Suprapubic skin (tissue), 4 donors: Measurements from ENCODE around the gene GRID2. TPM values are rescaled to one million over a fixed set of nuclear protein-coding genes. Genes with fewer than 3 reads are reported as not detected.

Source experiments
- DNase-seq, 2 donors: peaks; one replicate each; pipeline ENCODE4 v3.0.0-alpha.2; 2019; ENCODE audit warnings: low spot score in 2 of 2
- H3K27ac ChIP-seq: fragments of 200-600 bp; sonication (generic); one replicate; pipeline ENCODE4 v1.5.1; 2019
- H3K27me3 ChIP-seq: fragments of 200-600 bp; sonication (generic); one replicate; pipeline ENCODE4 v1.5.1; 2019
- H3K36me3 ChIP-seq: fragments of 200-600 bp; sonication (generic); one replicate; pipeline ENCODE4 v1.5.1; 2019
- H3K4me1 ChIP-seq: fragments of 200-600 bp; sonication (generic); one replicate; pipeline ENCODE4 v1.5.1; 2019
- H3K4me3 ChIP-seq: fragments of 200-600 bp; sonication (generic); one replicate; pipeline ENCODE4 v1.5.1; 2019; ENCODE audit warnings: mild to moderate bottlenecking
- H3K9me3 ChIP-seq: fragments of 200-600 bp; sonication (generic); one replicate; pipeline ENCODE4 v1.5.1; 2019
- EP300 ChIP-seq: sonication (generic); formaldehyde crosslinking; IDR thresholded peaks from one replicate; pipeline ENCODE4 v1.6.1; 2017; ENCODE audit warnings: antibody characterized with exemption
- POLR2A ChIP-seq, 2 donors: fragments of 450-650 bp; IDR thresholded peaks; one replicate each; pipeline ENCODE4 v1.6.1; 2017; ENCODE audit warnings: antibody characterized with exemption in 2 of 2, mild to moderate bottlenecking in 2 of 2, moderate library complexity in 2 of 2
- POLR2AphosphoS5 ChIP-seq, 3 donors: sonication (generic); formaldehyde crosslinking; IDR thresholded peaks; one replicate each; pipeline ENCODE4 v1.6.1; 2017; ENCODE audit warnings: antibody characterized with exemption in 3 of 3
- WGBS: methylation state at CpG from one replicate; pipeline ENCODE4 v1.1.5; 2018; 5-methylcytosine and 5-hydroxymethylcytosine counted together
- total RNA-seq, 4 donors: library from RNA; depleted of rRNA; stranded (reverse); fragments of >200 nt; gene quantifications; one replicate each; pipeline ENCODE4 v1.1.0, GENCODE V29; 2016
- TF ChIP-seq, protein P1 (sequence below), 2 donors: fragments of 200-600 bp in 1 of 2; fragments of 450-650 bp in 1 of 2; sonication (generic) in 1 of 2; IDR thresholded peaks; one replicate each; pipeline ENCODE4 v1.5.1; 2016 to 2019; ENCODE audit warnings: antibody characterized with exemption in 2 of 2, mild to moderate bottlenecking in 1 of 2, moderate library complexity in 1 of 2

GRID2 gene
- total RNA-seq: not detected

DNA sequence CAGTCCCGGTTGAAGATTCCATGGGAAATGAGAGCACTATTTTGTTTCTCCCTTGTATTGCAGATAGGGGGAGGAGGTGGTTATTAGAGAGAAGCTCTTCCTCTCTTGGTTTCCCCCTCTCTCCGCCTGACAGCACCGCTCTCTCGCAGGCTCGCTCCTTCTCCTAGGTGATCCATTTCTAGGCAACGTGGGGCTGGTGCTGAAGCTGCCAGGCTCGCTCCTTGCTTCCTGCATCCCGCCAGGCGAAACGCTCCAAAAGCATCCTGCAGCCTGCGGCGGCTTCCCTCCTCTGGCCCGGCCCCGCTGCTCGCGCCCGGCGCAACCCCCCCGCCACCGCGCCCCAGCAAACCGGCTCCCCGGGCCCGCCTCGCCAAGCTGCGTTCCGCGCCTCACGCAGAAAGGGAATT is at the start of gene GRID2:
Gene GRID2 (plus strand): TSS at position 346 of the 407 bp plus-strand sequence.
- peak within 1 kb of the TSS; percentile 48 for H3K4me3 ChIP-seq

GRCh38 chr4:92253986-92254671 is 49.6 kb upstream of the GRID2 start:
- Histone ChIP-seq H3K4me3 (no peak overlapping the region), H3K27ac (no peak overlapping the region), H3K9me3 (peaks cover 6% of the 10 kb centered on the region), H3K4me1 (no peaks in the 10 kb centered on the region), H3K27me3 (no peaks in the 10 kb centered on the region), H3K36me3 (no peaks in the 10 kb centered on the region)
- TF ChIP-seq EP300 (no peak), POLR2A (IDR thresholded peaks at IDR 0.05) (no peak), POLR2AphosphoS5 (IDR thresholded peaks at IDR 0.05) (no peak)
- no peak for DNase-seq
- 97% methylated on average over 2 of the region's 4 CpGs for WGBS

More for the DNA sequence above, at the start of gene GRID2:
- TF ChIP-seq, protein P1, sequence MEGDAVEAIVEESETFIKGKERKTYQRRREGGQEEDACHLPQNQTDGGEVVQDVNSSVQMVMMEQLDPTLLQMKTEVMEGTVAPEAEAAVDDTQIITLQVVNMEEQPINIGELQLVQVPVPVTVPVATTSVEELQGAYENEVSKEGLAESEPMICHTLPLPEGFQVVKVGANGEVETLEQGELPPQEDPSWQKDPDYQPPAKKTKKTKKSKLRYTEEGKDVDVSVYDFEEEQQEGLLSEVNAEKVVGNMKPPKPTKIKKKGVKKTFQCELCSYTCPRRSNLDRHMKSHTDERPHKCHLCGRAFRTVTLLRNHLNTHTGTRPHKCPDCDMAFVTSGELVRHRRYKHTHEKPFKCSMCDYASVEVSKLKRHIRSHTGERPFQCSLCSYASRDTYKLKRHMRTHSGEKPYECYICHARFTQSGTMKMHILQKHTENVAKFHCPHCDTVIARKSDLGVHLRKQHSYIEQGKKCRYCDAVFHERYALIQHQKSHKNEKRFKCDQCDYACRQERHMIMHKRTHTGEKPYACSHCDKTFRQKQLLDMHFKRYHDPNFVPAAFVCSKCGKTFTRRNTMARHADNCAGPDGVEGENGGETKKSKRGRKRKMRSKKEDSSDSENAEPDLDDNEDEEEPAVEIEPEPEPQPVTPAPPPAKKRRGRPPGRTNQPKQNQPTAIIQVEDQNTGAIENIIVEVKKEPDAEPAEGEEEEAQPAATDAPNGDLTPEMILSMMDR (IDR thresholded peaks at IDR 0.05): no peak
- TF ChIP-seq POLR2A (IDR thresholded peaks at IDR 0.05) (no peak), EP300 (no peak), POLR2AphosphoS5 (IDR thresholded peaks at IDR 0.05) (no peak)
- 2% methylated on average over 29 of the region's 29 CpGs for WGBS
- Histone ChIP-seq H3K4me1 (peaks cover 27% of the 10 kb centered on the region), H3K27me3 (peaks cover 56% of the 10 kb centered on the region), H3K9me3 (no peaks in the 10 kb centered on the region), H3K36me3 (no peaks in the 10 kb centered on the region), H3K27ac (no peak within 1 kb of the TSS)
- no peak for DNase-seq

DNA sequence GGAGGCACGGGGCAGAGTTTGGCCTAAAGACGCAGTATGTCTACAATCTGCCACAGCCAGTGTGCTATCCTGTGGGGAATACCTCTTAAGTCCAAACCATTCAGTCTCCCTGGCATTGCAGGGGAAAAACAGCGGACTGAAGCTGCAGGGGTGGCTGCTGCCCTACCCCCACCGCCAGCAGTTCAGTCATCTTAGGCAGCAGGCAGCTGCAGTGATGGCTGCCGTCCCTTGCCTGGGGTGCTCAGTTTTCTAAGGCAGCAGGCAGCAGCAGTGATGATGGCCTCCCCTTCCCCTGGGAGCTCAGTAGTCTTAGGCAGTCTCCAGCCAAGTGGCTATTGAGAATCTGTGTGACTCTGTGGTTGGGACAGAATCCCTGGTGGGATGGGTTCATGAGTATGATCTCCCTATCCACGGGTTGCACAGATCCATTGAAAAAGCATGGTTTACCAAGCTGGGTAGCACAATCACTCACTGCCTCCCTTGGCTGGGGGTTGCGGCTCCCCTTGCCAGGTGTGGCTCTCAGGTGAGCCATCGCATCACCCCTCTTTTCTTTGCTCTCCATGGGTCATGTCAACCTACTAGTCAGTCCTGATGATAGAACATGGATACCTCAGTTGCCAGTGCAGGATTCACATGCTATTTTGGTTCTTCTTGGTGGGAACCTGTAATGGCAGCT is 48.9 kb upstream of the GRID2 start:
- no peak overlapping the region for H3K4me3 ChIP-seq
- TF ChIP-seq POLR2A (IDR thresholded peaks at IDR 0.05): no peak
- no peak for TF ChIP-seq POLR2AphosphoS5 (IDR thresholded peaks at IDR 0.05)
- no peak for TF ChIP-seq EP300
- TF ChIP-seq, protein P1 (IDR thresholded peaks at IDR 0.05): no peak
- no peaks in the 10 kb centered on the region for H3K36me3 ChIP-seq
- 88% methylated on average over 3 of the region's 8 CpGs for WGBS
- no peaks in the 10 kb centered on the region for H3K4me1 ChIP-seq
- no peak for DNase-seq
- no peaks in the 10 kb centered on the region for H3K27me3 ChIP-seq
- no peak overlapping the region for H3K27ac ChIP-seq
- H3K9me3 ChIP-seq: peaks cover 6% of the 10 kb centered on the region

- no peaks in the 10 kb centered on the region for H3K27me3 ChIP-seq
- peaks cover 6% of the 10 kb centered on the region for H3K9me3 ChIP-seq
- no peaks in the 10 kb centered on the region for H3K4me1 ChIP-seq
- no peak overlapping the region for H3K27ac ChIP-seq
- TF ChIP-seq POLR2A (IDR thresholded peaks at IDR 0.05) (no peak), POLR2AphosphoS5 (IDR thresholded peaks at IDR 0.05) (no peak), EP300 (no peak)
- TF ChIP-seq, protein P1 (IDR thresholded peaks at IDR 0.05): no peak
- no peak overlapping the region for H3K4me3 ChIP-seq
- DNase-seq: no peak
- 100% methylated on average over 1 of the region's 1 CpG for WGBS
- H3K36me3 ChIP-seq: no peaks in the 10 kb centered on the region
These were observed 47.9 kb upstream of the GRID2 start for GRCh38 chr4:92255920-92256244.

DNA sequence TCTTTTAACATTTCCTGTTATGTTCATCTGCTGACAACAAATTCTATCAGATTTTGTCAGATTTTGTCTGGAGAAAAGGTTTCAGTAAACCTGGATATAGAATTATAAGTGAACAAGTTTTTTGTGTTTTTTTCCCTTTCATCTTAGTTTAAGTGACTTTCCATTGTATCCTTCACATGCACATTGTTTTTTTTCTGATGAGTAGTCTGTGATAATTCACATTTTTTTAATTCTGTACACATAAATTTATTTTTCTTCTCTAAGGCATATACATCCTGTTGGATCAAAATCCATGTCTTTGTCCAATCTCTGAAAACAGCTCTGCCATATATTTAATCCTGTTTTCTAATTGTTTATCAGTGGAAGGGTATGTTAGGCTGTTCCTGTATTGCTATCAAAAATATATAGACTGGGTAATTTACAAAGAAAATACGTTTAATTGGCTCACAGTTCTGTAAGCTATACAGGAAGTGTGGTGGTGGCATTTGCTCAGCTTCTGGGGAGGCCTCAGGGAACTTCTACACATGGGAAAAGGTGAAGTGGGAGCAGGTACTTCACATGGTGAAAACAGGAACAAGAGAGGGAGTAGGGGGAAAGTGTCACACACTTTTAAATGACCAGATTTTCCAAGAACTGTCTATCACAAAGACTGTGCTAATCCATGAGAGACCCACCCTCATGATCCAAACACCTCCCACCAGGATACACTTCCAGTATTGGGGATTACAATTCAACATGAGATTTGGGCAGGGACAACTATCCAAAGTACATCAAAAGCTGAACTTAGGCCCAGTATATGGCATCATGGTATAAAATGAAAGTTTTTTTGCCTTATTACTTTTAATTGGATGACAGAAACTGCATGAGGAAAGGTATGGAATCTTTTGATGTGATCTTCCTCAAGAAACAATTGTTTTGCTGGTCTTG is 45.6 kb upstream of the GRID2 start:
- WGBS: 39% methylated on average over 1 of the region's 1 CpG
- no peaks in the 10 kb centered on the region for H3K27me3 ChIP-seq
- H3K4me3 ChIP-seq: no peak overlapping the region
- no peak overlapping the region for H3K27ac ChIP-seq
- no peaks in the 10 kb centered on the region for H3K36me3 ChIP-seq
- TF ChIP-seq POLR2A (IDR thresholded peaks at IDR 0.05) (no peak), EP300 (no peak), POLR2AphosphoS5 (IDR thresholded peaks at IDR 0.05) (no peak)
- TF ChIP-seq, protein P1 (IDR thresholded peaks at IDR 0.05): no peak
- no peak for DNase-seq
- H3K9me3 ChIP-seq: peaks cover 6% of the 10 kb centered on the region
- H3K4me1 ChIP-seq: no peaks in the 10 kb centered on the region
